A549 (cell line): ENCODE results near the gene RRP12. TPM values are rescaled to one million over a fixed set of nuclear protein-coding genes. Genes with fewer than 3 reads are reported as not detected.
A peak's percentile ranks its signal among the peaks of the same experiment; 100 is the strongest.

ENCODE experiments used
- ATAC-seq, 2 experiments: fragments of 200-7000 bp in 1 of 2; fragments of >200 bp in 1 of 2; cut with Nextera tagmentation in 1 of 2; cut with Tn5 transposase in 1 of 2; 3 replicates each; pipeline versions ENCODE4 v1.8.0 to v1.9.1; 2018 to 2020; ENCODE audit warnings: mild to moderate bottlenecking in 1 of 2, moderate library complexity in 1 of 2
- CTCF ChIA-PET: fragments of 300-600 bp; sonication (Branson Sonifier 250); formaldehyde crosslinking; extraction: SDS; loops from one replicate; lab custom pipeline; 2021; ENCODE audit warnings: antibody characterized with exemption, inconsistent platforms; lab: Yijun Ruan, JAX
- POLR2A ChIA-PET: fragments of 350-600 bp; formaldehyde crosslinking; extraction: SDS; loops from one replicate; lab custom pipeline; 2021; ENCODE audit warnings: antibody characterized with exemption, inconsistent platforms; lab: Yijun Ruan, JAX
- DNase-seq, 2 experiments: peaks; one replicate each; pipeline versions ENCODE4 v3.0.0 to v3.0.0-alpha.2; 2011 to 2016; ENCODE audit warnings: low read depth in 1 of 2, low spot score in 1 of 2
- FAIRE-seq: peaks from 2 replicates; lab custom pipeline; 2011; peaks lifted over from hg19 to GRCh38; lab: Jason Lieb, UNC
- H3K27ac ChIP-seq, 2 experiments: fragments of >200 bp; sonication (Bioruptor Twin); formaldehyde crosslinking; 3 replicates each; pipeline ENCODE4 v1.5.1; 2016 to 2017
- H3K4me1 ChIP-seq: fragments of >200 bp; sonication (Bioruptor Twin); formaldehyde crosslinking; 3 replicates; pipeline ENCODE4 v1.6.1; 2016
- H3K4me2 ChIP-seq: fragments of >200 bp; sonication (Bioruptor Twin); formaldehyde crosslinking; 3 replicates; pipeline ENCODE4 v1.6.1; 2016
- H3K4me3 ChIP-seq: fragments of >200 bp; sonication (Bioruptor Twin); formaldehyde crosslinking; 3 replicates; pipeline ENCODE4 v1.5.1; 2016
- H3K9me3 ChIP-seq: fragments of >200 bp; sonication (Bioruptor Twin); formaldehyde crosslinking; 3 replicates; pipeline ENCODE4 v1.6.1; 2016
- BCL3 ChIP-seq: fragments of >200 bp; sonication (Bioruptor Twin); formaldehyde crosslinking; IDR thresholded peaks from 3 replicates; pipeline ENCODE4 v1.6.1; 2016
- CBX2 ChIP-seq: fragments of 200-600 bp; sonication (generic); IDR thresholded peaks from 2 replicates; pipeline ENCODE4 v1.6.1; 2016; ENCODE audit warnings: low read depth, mild to moderate bottlenecking, borderline replicate concordance
- CHD4 ChIP-seq: fragments of 200-600 bp; sonication (generic); IDR thresholded peaks from 2 replicates; pipeline ENCODE4 v1.6.1; 2016; ENCODE audit warnings: antibody characterized with exemption, mild to moderate bottlenecking, borderline replicate concordance
- E2F6 ChIP-seq: IDR thresholded peaks from 2 replicates; pipeline ENCODE4 v1.6.1; 2012; ENCODE audit warnings: low read depth, borderline replicate concordance
- EHF ChIP-seq: fragments of 250-450 bp; sonication (Bioruptor Pico); IDR thresholded peaks from 2 replicates; pipeline ENCODE4 v1.5.0; 2020; ENCODE audit warnings: mild to moderate bottlenecking
- ELK1 ChIP-seq: fragments of 150-350 bp; IDR thresholded peaks from 2 replicates; pipeline ENCODE4 v1.6.1; 2014; ENCODE audit warnings: low read depth, mild to moderate bottlenecking, low read length
- EP300 ChIP-seq, 2 experiments: fragments of >200 bp; sonication (Bioruptor Twin); formaldehyde crosslinking; IDR thresholded peaks; 2 replicates in 1 of 2; 3 replicates in 1 of 2; pipeline ENCODE4 v1.6.1; 2016 to 2017
- FOSB ChIP-seq: fragments of 250-450 bp; sonication (Bioruptor Pico); IDR thresholded peaks from 2 replicates; pipeline ENCODE4 v1.5.0; 2020; ENCODE audit warnings: mild to moderate bottlenecking, moderate library complexity
- FOXS1 ChIP-seq: fragments of 250-450 bp; sonication (Bioruptor Pico); IDR thresholded peaks from 2 replicates; pipeline ENCODE4 v1.5.0; 2020; ENCODE audit warnings: mild to moderate bottlenecking, moderate library complexity
- GATA3 ChIP-seq: IDR thresholded peaks from 2 replicates; pipeline ENCODE4 v1.6.1; 2012; ENCODE audit warnings: borderline replicate concordance
- HDAC2 ChIP-seq: fragments of 200-600 bp; sonication (generic); IDR thresholded peaks from 2 replicates; pipeline ENCODE4 v1.6.1; 2016
- HEYL ChIP-seq: fragments of 250-450 bp; sonication (Bioruptor Pico); IDR thresholded peaks from 2 replicates; pipeline ENCODE4 v1.8.0; 2021; ENCODE audit warnings: mild to moderate bottlenecking, moderate library complexity
- HOXA7 ChIP-seq: fragments of 250-450 bp; sonication (Bioruptor Pico); IDR thresholded peaks from 2 replicates; pipeline ENCODE4 v1.5.0; 2020; ENCODE audit warnings: mild to moderate bottlenecking, moderate library complexity
- HOXB13 ChIP-seq: fragments of 250-450 bp; sonication (Bioruptor Pico); IDR thresholded peaks from 2 replicates; pipeline ENCODE4 v1.5.0; 2020; ENCODE audit warnings: low read depth, mild to moderate bottlenecking, moderate library complexity
- HOXB5 ChIP-seq: fragments of 250-450 bp; sonication (Bioruptor Pico); IDR thresholded peaks from 2 replicates; pipeline ENCODE4 v1.5.0; 2020; ENCODE audit warnings: mild to moderate bottlenecking, moderate library complexity
- JUN ChIP-seq, 2 experiments: fragments of >200 bp; sonication (Bioruptor Twin); formaldehyde crosslinking; IDR thresholded peaks; 2 replicates in 1 of 2; 3 replicates in 1 of 2; pipeline ENCODE4 v1.6.1; 2016 to 2017
- JUNB ChIP-seq: fragments of >200 bp; sonication (Bioruptor Twin); formaldehyde crosslinking; IDR thresholded peaks from 2 replicates; pipeline ENCODE4 v1.6.1; 2016
- MAFK ChIP-seq: fragments of 450-650 bp; IDR thresholded peaks from 2 replicates; pipeline ENCODE4 v1.6.1; 2014; ENCODE audit not compliant: partially characterized antibody
- MAX ChIP-seq: IDR thresholded peaks from 2 replicates; pipeline ENCODE4 v1.6.1; 2012
- NFE2L2 ChIP-seq: fragments of 150-350 bp; conservative IDR thresholded peaks from 2 replicates; pipeline ENCODE4 v1.6.1; 2014; ENCODE audit warnings: low read length
- NR3C1 ChIP-seq: fragments of >200 bp; sonication (Bioruptor Twin); formaldehyde crosslinking; IDR thresholded peaks from 3 replicates; pipeline ENCODE4 v1.6.1; 2017
- PHF8 ChIP-seq: fragments of 200-600 bp; sonication (generic); IDR thresholded peaks from 2 replicates; pipeline ENCODE4 v1.6.1; 2016; ENCODE audit warnings: low read depth, mild to moderate bottlenecking, antibody characterized with exemption, moderate library complexity, borderline replicate concordance
- POLR2A ChIP-seq: IDR thresholded peaks from 2 replicates; pipeline ENCODE4 v1.6.1; 2012; ENCODE audit warnings: mild to moderate bottlenecking, low read length
- POLR2AphosphoS2 ChIP-seq: conservative IDR thresholded peaks from 2 replicates; pipeline ENCODE4 v1.6.1; 2012; ENCODE audit warnings: low read length, improper control_type of control experiment, inconsistent platforms
- RAD21 ChIP-seq, 2 experiments: fragments of >200 bp in 1 of 2; sonication (Bioruptor Twin) in 1 of 2; formaldehyde crosslinking in 1 of 2; IDR thresholded peaks in 1 of 2; conservative IDR thresholded peaks in 1 of 2; 2 replicates in 1 of 2; 3 replicates in 1 of 2; pipeline ENCODE4 v1.6.1; 2012 to 2018; ENCODE audit warnings: inconsistent platforms in 1 of 2
- RCOR1 ChIP-seq: fragments of 150-350 bp; IDR thresholded peaks from 2 replicates; pipeline ENCODE4 v1.6.1; 2014; ENCODE audit warnings: antibody characterized with exemption, low read length, low read depth
- SMC3 ChIP-seq: fragments of >200 bp; sonication (Bioruptor Twin); formaldehyde crosslinking; IDR thresholded peaks from 3 replicates; pipeline ENCODE4 v1.6.1; 2018; ENCODE audit warnings: inconsistent platforms
- TP53 ChIP-seq: fragments of 250-450 bp; sonication (Bioruptor Pico); IDR thresholded peaks from 2 replicates; pipeline ENCODE4 v1.5.0; 2021; ENCODE audit warnings: mild to moderate bottlenecking, moderate library complexity
- USF2 ChIP-seq: fragments of 450-650 bp; IDR thresholded peaks from 2 replicates; pipeline ENCODE4 v1.6.1; 2014; ENCODE audit warnings: antibody characterized with exemption
- ZNF302 ChIP-seq: fragments of 250-450 bp; sonication (Bioruptor Pico); IDR thresholded peaks from 2 replicates; pipeline ENCODE4 v1.9.0; 2021; ENCODE audit warnings: inconsistent platforms, mild to moderate bottlenecking, moderate library complexity
- WGBS: methylation state at CpG from one replicate; pipeline ENCODE4 v1.1.6; 2017; ENCODE audit errors: missing lambda C conversion rate; 5-methylcytosine and 5-hydroxymethylcytosine counted together
- polyA plus RNA-seq, 4 experiments: library from polyadenylated mRNA; depleted of rRNA in 3 of 4; stranded (reverse); fragments of >200 nt; fragmentation: RNase III in 1 of 4; extraction: RNeasy Plus Mini Kit Qiagen cat#74134 plus additional on column Dnase treatment in 1 of 4; gene quantifications; 2 replicates in 3 of 4; 3 replicates in 1 of 4; pipeline ENCODE4 v1.2.3, GENCODE V29; 2011 to 2017
- TF ChIP-seq, protein P1 (sequence below): IDR thresholded peaks from 2 replicates; pipeline ENCODE4 v1.6.1; 2012

Gene RRP12
- polyA plus RNA-seq, 2 of the 4 experiments (the other 2 are of a cell fraction) = 37.9 to 40.8 TPM

- TF ChIP-seq HDAC2 (no peak), MAX (peak; percentile 99), JUNB (no peak), USF2 (peak; percentile 59; the same call in 1 of the 2 replicates), MAFK (no peak), CHD4 (no peak), NR3C1 (no peak), RCOR1 (no peak), POLR2AphosphoS2 (no peak), TP53 (CRISPR knock-in tag) (no peak), FOXS1 (CRISPR knock-in tag) (no peak), BCL3 (peak; percentile 63; the same call in 2 of the 3 replicates), EP300 (IDR thresholded peaks at IDR 0.05) (no peak), CBX2 (no peak), HOXB5 (no peak), EHF (CRISPR knock-in tag) (no peak), ELK1 (no peak), POLR2A (peak; percentile 72), SMC3 (no peak), GATA3 (no peak; the same call in 1 of the 2 replicates), NFE2L2 (no peak), HEYL (CRISPR knock-in tag) (no peak), FOSB (CRISPR knock-in tag) (no peak)
- TF ChIP-seq, protein P1, sequence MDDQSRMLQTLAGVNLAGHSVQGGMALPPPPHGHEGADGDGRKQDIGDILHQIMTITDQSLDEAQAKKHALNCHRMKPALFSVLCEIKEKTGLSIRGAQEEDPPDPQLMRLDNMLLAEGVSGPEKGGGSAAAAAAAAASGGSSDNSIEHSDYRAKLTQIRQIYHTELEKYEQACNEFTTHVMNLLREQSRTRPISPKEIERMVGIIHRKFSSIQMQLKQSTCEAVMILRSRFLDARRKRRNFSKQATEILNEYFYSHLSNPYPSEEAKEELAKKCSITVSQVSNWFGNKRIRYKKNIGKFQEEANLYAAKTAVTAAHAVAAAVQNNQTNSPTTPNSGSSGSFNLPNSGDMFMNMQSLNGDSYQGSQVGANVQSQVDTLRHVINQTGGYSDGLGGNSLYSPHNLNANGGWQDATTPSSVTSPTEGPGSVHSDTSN = no peak
Measured at GRCh38 chr10:97400665-97401454, at the start of gene RRP12 (continued).

GRCh38 chr10:97450828-97451227 lies 49.7 kb upstream of the RRP12 start:
- peaks cover 21% of the 10 kb centered on the region for H3K4me1 ChIP-seq
- FAIRE-seq (no peak), ATAC-seq (no peak), DNase-seq (no peak)
- WGBS = 77% methylated on average over 2 of the region's 2 CpGs
- H3K9me3 ChIP-seq = no peaks in the 10 kb centered on the region
- H3K4me3 ChIP-seq = no peak overlapping the region
- H3K4me2 ChIP-seq = no peak overlapping the region
- ChIA-PET CTCF (interaction anchor here (1.3 to 6.9 kb wide), 3 partner anchors 9 to 102 kb away, joined by 4 to 58 read pairs (median 6); no protein-coding TSS in a partner anchor), POLR2A (no interaction called here)
- TF ChIP-seq ZNF302 (CRISPR knock-in tag) = no peak
- TF ChIP-seq HOXA7 (CRISPR knock-in tag) = no peak
- no peak for TF ChIP-seq HOXB13 (CRISPR knock-in tag)
- TF ChIP-seq RAD21 (conservative IDR thresholded peaks at IDR 0.05 in 1 of 2, IDR thresholded peaks at IDR 0.05 in 1 of 2) = no peak
- TF ChIP-seq E2F6 = no peak
- TF ChIP-seq TP53 (CRISPR knock-in tag) = no peak
- no peak for TF ChIP-seq PHF8
- TF ChIP-seq, protein P1 = no peak
- no peak for TF ChIP-seq JUN (IDR thresholded peaks at IDR 0.05)
- TF ChIP-seq RCOR1 = no peak
- no peak for TF ChIP-seq EHF (CRISPR knock-in tag)
- TF ChIP-seq NR3C1 = no peak
- no peak overlapping the region for H3K27ac ChIP-seq
